HG02973 (cell line): Measurements from ENCODE around the gene MRPS6.

Experiments
- ATAC-seq: cut with Tn5 transposase; IDR thresholded peaks from one replicate; pipeline ENCODE4 v1.9.1; 2021; ENCODE audit warnings: moderate library complexity; ENCODE audit not compliant: unreplicated experiment

The MRPS6 gene

GRCh38 chr21:34073032-34073748 lies at the start of gene MRPS6, which contains the start of gene SLC5A3:
MRPS6 (plus strand) TSS chr21:34073578; CDS start chr21:34073701, 123 bp downstream.
SLC5A3 (plus strand) TSS chr21:34073578; CDS start chr21:34095199, 21,621 bp downstream.
- peak; percentile 61 for ATAC-seq

GRCh38 chr21:34023691-34024373 lies 49.5 kb upstream of the MRPS6 start:
- ATAC-seq: no peak

GRCh38 chr21:34024374-34024693 lies 49.0 kb upstream of the MRPS6 start:
- ATAC-seq: no peak

- no peak for ATAC-seq
Observed at GRCh38 chr21:34027721-34028461, 45.5 kb upstream of the MRPS6 start.

- ATAC-seq: peak; percentile 71
Observed at GRCh38 chr21:34029743-34030528, 43.4 kb upstream of the MRPS6 start.

- ATAC-seq: no peak
Observed at GRCh38 chr21:34031835-34032370, 41.5 kb upstream of the MRPS6 start.

GRCh38 chr21:34034369-34035014 lies 38.9 kb upstream of the MRPS6 start:
- ATAC-seq: no peak

GRCh38 chr21:34035619-34036354 lies 37.6 kb upstream of the MRPS6 start:
- ATAC-seq: no peak

GRCh38 chr21:34037009-34037795 lies 36.2 kb upstream of the MRPS6 start:
- no peak for ATAC-seq

- ATAC-seq: no peak
Observed at GRCh38 chr21:34039678-34040382, 33.5 kb upstream of the MRPS6 start.

GRCh38 chr21:34042735-34043134 lies 30.6 kb upstream of the MRPS6 start:
- ATAC-seq: no peak

- ATAC-seq: no peak
Observed at GRCh38 chr21:34043333-34043732, 30.0 kb upstream of the MRPS6 start.

- no peak for ATAC-seq
Observed at GRCh38 chr21:34046917-34047316, 26.5 kb upstream of the MRPS6 start.

- ATAC-seq: no peak
Observed at GRCh38 chr21:34047835-34048234, 25.5 kb upstream of the MRPS6 start.

GRCh38 chr21:34052171-34052570 lies 21.2 kb upstream of the MRPS6 start:
- no peak for ATAC-seq

GRCh38 chr21:34054259-34054658 lies 19.1 kb upstream of the MRPS6 start:
- ATAC-seq: no peak

GRCh38 chr21:34055615-34056014 lies 17.8 kb upstream of the MRPS6 start:
- no peak for ATAC-seq

- no peak for ATAC-seq
Observed at GRCh38 chr21:34061983-34062382, 11.4 kb upstream of the MRPS6 start.
